Retinal pigment epithelial cell (primary cell): ENCODE measurements around the gene SBF1.

Source experiments
- DNase-seq: peaks from one replicate; pipeline ENCODE4 v3.0.0-alpha.2; 2010; ENCODE audit warnings: low read depth
- H3K4me3 ChIP-seq: 2 replicates; pipeline ENCODE4 v1.5.1; 2011; ENCODE audit warnings: mild to moderate bottlenecking, low read length, control low read depth, moderate library complexity
- CTCF ChIP-seq: conservative IDR thresholded peaks from 2 replicates; pipeline ENCODE4 v1.5.1; 2011; ENCODE audit warnings: low read depth, low read length, control low read depth, inconsistent platforms

The SBF1 gene

GRCh38 chr22:50498322-50498890 lies 23.6 kb upstream of the SBF1 start:
- no peak overlapping the region for H3K4me3 ChIP-seq
- TF ChIP-seq CTCF: peak; percentile 71
- no peak for DNase-seq

GRCh38 chr22:50497093-50497492 lies 22.3 kb upstream of the SBF1 start:
- no peak overlapping the region for H3K4me3 ChIP-seq
- TF ChIP-seq CTCF: no peak
- DNase-seq: no peak

- no peak overlapping the region for H3K4me3 ChIP-seq
- no peak for TF ChIP-seq CTCF
- no peak for DNase-seq
Observed at GRCh38 chr22:50490531-50491308, 15.9 kb upstream of the SBF1 start.

- DNase-seq: no peak
- H3K4me3 ChIP-seq: no peak overlapping the region
- TF ChIP-seq CTCF: no peak
Observed at GRCh38 chr22:50489363-50490243, 14.8 kb upstream of the SBF1 start.

GRCh38 chr22:50488886-50489285 lies 14.1 kb upstream of the SBF1 start:
- DNase-seq: no peak
- no peak overlapping the region for H3K4me3 ChIP-seq
- no peak for TF ChIP-seq CTCF

- DNase-seq: no peak
- no peak overlapping the region for H3K4me3 ChIP-seq
- no peak for TF ChIP-seq CTCF
Observed at GRCh38 chr22:50488006-50488677, 13.3 kb upstream of the SBF1 start.
